ENCODE measurements around the gene PITPNM2.

The PITPNM2 gene

GRCh38 chr12:123142921-123143735 lies 7.8 kb downstream of the PITPNM2 start:
- DNase-seq = no peak

DNA sequence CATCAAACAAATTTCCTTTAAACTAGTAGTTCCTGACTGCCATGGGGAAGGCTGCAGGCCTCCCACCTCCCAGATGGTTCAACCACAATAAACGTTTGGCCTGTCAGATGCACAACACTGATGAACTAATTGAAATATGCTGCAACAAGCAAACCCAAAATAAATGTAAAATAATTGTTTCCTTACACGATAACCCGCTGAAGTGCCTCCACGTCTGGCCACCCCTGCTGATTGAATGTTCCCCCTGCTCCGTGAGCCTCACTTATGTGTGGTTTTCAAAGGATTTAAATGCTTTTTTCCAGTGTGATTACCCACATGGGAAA lies 8.4 kb downstream of the PITPNM2 start:
- no peak for DNase-seq

GRCh38 chr12:123141615-123142517 lies 9.0 kb downstream of the PITPNM2 start:
- no peak for DNase-seq

GRCh38 chr12:123140676-123141614 lies 9.9 kb downstream of the PITPNM2 start:
- DNase-seq = no peak

DNA sequence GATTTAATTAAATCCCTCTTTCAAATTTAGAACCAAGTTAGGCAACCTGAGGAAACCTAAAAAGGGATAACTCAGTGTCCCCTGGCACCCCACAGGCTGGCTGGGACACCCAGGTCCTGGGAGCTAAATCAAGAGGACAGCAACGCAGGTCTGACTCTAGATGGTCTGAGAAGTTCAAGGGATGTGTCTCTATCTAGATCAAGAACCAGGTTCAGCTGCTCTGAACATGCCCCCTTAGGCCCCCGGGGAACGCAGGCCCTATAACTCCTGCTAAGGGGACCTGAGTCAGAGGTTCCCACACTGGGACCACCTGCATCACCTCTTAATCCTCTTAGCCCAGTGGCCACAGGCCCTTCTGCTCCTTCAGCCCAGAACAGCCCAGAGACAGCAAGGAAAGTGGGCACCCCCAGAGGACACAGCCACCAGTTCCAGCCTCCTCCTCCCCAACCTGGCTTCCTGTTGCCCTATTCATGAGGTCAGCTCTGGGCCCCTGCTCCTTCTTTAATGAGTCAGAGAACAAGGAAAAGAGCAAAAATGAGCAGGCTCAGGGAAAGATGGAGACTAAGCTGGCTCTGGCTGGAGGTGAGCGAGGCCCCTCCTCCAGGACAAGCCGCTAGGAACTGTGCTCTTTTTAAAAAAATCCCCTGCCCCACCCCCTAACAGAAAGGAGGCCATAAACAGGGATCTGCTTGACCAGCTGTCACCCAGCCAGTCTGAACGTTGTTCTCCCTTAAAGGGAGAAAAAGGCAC lies 10.8 kb downstream of the PITPNM2 start:
- no peak for DNase-seq

DNA sequence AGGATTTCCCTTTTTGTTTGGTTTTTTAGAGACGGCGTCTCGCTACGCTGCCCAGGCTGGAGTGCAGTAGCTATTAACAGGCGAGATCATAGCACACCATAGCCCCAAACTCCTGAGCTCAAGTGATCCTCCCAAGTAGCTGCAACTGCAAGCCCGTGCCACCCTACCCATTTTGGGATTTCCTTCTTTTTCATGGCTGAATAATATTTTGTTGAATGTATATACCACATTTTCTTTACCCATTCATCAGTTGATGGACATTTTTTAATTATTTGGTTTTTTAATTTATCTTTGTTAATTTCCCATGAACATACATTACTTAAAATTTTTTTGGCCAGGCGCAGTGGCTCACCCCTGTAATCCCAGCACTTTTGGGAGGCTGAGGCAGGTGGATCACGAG lies 15.2 kb downstream of the PITPNM2 start:
- no peak for DNase-seq

- no peak for DNase-seq
Measured at GRCh38 chr12:123134826-123135225, 16.1 kb downstream of the PITPNM2 start.

- DNase-seq = no peak
Measured at GRCh38 chr12:123134271-123134671, 16.6 kb downstream of the PITPNM2 start.

GRCh38 chr12:123133701-123134100 lies 17.2 kb downstream of the PITPNM2 start:
- DNase-seq = no peak

- DNase-seq = no peak
Measured at GRCh38 chr12:123132951-123133619, 17.8 kb downstream of the PITPNM2 start.

DNA sequence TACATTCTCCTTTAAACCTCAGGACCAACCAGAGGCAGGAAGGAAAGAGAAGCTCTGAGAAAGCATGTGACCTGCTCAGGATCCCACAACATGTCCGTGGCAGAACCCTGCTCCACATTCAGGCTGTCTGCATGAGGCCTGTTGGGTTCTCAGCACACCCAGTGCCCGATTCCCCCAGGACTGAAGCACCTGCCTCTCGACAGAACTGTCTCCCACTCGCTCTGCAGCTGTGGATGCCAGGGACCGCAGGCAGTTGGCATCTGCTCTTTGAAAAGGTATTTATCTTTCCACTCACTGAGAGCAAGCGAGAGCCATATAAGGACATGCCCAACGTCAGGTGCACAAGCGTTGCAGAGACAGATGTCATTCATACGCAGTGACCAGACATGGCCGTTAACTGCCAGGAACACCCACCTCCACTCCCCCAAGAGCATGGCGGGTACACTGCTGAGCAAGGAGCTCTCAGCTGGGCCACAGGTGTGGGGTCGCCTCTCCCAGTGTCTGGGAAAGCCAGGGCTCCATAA lies 18.9 kb downstream of the PITPNM2 start:
- peak; percentile 34 for DNase-seq

DNA sequence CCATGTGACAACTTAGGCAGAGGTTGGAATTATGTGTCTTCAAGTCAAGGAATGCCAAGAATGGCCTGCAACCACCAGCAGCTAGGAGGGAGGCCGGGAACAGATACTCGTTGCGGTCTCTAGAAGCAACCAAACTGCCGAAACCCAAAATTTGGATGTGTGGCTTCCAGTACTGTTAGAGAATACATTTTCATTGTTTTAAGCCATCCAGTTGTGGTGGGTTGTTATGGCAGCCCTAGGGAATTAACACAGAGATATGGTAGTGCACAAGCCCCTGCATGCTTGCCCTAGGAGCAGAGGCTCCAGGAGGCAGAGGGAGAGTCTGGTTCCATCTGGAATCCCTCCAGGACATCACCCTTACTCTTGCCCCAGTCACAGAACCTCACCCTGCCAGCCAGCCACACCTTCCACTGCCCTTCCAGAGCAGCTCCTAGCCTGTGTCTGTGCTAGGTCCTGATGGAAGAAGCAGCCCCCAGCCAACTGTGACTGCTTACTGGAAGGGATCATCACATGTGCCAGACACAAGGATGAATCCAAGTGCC lies 19.5 kb downstream of the PITPNM2 start:
- DNase-seq = no peak

DNA sequence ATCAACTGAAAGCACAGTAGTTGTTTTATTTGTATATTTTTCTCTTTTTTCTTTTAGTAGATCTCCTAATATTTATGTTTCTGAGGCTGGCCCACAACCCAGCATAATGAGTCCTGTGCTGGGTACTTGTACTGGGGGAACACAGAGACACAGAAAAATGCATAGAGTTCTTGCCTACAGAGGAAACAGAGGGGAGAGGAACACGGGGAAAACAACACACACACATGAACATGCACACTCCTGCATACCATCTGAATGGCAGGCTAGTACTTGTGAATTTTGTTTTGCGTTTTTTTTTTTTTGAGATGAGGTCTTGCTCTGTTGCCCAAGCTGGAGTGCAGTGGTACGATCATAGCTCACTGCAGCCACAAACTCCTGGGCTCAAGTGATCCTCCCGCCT lies 21.3 kb downstream of the PITPNM2 start:
- DNase-seq = no peak

DNA sequence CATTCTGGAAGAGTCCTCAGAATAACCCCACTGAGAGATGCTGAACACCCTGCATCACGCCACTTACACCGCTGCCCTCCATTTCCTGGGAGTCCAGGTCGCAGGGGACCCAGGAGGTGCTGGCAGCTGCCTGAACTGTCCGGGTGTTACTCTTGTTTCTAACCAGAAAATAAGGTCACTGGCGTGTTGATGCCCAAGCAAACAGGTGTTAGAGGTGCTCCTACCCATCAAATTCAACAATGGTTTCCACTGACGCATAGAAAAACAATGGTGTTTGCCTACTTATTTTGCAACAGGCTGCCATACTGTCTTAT lies 23.8 kb downstream of the PITPNM2 start:
- DNase-seq = no peak

- DNase-seq = no peak
Measured at GRCh38 chr12:123126294-123127181, 24.4 kb downstream of the PITPNM2 start.

DNA sequence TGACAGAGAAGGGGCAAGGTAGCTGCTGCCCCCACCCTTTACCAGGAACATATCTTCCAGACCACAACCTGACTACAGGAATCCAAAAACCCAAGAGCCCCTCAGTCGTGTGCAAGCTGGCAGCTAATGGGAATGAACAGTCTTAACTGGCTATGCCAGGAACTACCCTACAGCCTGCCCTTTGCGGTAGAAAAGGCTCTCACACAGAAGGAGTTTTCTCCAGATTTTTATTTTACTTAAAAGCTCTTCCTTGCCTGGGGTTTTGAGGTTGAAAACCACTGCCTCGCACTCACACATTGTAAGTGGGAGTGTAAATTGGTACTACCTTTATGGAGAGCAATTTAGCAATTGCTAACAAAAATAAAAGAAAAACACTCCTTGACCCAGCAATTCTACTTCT lies 28.3 kb downstream of the PITPNM2 start:
- DNase-seq = no peak

DNA sequence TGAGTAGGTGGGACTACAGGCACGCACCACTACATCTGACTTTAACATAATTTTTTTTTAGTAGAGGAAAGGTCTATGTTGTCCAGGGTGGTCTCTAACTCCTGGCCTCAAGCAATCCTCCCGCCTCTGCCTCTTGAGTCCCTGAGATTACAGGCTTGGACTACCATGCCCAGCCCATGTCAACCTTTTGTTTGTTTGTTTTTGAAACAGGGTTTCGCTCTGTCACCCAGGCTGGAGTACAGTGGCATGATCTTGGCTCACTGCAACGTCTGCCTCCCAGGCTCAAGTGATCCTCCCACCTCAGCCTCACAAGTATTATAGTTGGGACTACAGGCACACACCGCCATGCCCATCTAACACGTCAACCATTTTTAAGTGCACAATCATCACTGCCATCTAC lies 29.2 kb downstream of the PITPNM2 start:
- no peak for DNase-seq

- DNase-seq = peak; percentile 57
Measured at GRCh38 chr12:123120452-123121166, 30.3 kb downstream of the PITPNM2 start.

DNA sequence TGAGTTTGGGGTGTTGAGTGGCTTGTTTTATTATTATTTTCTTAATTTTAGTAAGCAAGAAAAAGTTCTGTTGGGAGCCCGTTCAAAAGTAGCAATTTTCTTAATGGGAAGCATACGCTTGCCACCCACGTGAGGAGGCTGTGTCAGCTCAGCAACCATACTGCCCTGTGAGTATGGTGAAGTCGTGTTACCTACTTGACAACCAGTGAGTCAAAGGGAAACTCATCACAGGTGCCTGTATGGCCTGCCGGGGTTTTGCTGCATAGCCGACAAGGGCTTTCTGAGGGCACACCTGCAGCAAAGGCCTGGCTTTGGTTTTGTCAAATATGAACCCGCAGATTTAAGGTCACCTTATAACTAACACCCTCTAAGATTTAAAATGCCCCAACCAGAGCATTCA lies 31.1 kb downstream of the PITPNM2 start:
- DNase-seq = peak; percentile 58

- DNase-seq = no peak
Measured at GRCh38 chr12:123118497-123118896, 32.4 kb downstream of the PITPNM2 start.

All from CD4-positive, alpha-beta T cell treated with Interleukin-4 for 4 hours (primary cell).